OCI-LY7 (cell line): Measurements from ENCODE around the gene LCMT1.

Experiments
- EZH2phosphoT487 ChIP-seq: fragments of 200-600 bp; sonication (generic); IDR thresholded peaks from 2 replicates; pipeline ENCODE4 v1.6.1; 2018; ENCODE audit warnings: low read depth, borderline replicate concordance, mild to moderate bottlenecking, mixed run types, antibody characterized with exemption, low read length, moderate library complexity, mixed read lengths
- TF ChIP-seq, protein P1 (sequence below): fragments of 200-600 bp; sonication (generic); conservative IDR thresholded peaks from 2 replicates; pipeline ENCODE4 v1.5.1; 2014; ENCODE audit warnings: mild to moderate bottlenecking, antibody characterized with exemption, low read length, moderate library complexity, mixed read lengths

DNA sequence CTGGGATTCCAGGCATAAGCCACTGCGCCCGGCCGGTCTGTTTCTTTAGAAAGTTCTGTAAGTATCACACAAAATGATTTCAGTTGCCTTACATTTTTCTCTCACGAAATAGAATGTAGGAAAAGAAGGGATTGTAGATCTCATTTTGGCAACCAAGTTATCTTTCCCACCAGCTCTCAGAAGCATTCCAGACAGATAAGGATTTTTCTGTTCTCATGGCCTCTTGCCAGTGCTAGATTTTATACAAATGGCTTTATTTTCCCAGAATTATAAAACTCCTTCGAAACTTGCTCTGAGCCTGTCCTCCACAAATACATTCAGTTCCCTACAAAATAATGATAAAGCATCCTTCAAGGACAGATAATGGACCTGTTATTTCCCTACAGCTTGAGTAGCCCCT, 46.9 kb downstream of the LCMT1 start:
- TF ChIP-seq, protein P1, sequence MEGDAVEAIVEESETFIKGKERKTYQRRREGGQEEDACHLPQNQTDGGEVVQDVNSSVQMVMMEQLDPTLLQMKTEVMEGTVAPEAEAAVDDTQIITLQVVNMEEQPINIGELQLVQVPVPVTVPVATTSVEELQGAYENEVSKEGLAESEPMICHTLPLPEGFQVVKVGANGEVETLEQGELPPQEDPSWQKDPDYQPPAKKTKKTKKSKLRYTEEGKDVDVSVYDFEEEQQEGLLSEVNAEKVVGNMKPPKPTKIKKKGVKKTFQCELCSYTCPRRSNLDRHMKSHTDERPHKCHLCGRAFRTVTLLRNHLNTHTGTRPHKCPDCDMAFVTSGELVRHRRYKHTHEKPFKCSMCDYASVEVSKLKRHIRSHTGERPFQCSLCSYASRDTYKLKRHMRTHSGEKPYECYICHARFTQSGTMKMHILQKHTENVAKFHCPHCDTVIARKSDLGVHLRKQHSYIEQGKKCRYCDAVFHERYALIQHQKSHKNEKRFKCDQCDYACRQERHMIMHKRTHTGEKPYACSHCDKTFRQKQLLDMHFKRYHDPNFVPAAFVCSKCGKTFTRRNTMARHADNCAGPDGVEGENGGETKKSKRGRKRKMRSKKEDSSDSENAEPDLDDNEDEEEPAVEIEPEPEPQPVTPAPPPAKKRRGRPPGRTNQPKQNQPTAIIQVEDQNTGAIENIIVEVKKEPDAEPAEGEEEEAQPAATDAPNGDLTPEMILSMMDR = no peak
- TF ChIP-seq EZH2phosphoT487 = no peak
